Measurements from ENCODE around the gene KDM2A.

The KDM2A gene

DNA sequence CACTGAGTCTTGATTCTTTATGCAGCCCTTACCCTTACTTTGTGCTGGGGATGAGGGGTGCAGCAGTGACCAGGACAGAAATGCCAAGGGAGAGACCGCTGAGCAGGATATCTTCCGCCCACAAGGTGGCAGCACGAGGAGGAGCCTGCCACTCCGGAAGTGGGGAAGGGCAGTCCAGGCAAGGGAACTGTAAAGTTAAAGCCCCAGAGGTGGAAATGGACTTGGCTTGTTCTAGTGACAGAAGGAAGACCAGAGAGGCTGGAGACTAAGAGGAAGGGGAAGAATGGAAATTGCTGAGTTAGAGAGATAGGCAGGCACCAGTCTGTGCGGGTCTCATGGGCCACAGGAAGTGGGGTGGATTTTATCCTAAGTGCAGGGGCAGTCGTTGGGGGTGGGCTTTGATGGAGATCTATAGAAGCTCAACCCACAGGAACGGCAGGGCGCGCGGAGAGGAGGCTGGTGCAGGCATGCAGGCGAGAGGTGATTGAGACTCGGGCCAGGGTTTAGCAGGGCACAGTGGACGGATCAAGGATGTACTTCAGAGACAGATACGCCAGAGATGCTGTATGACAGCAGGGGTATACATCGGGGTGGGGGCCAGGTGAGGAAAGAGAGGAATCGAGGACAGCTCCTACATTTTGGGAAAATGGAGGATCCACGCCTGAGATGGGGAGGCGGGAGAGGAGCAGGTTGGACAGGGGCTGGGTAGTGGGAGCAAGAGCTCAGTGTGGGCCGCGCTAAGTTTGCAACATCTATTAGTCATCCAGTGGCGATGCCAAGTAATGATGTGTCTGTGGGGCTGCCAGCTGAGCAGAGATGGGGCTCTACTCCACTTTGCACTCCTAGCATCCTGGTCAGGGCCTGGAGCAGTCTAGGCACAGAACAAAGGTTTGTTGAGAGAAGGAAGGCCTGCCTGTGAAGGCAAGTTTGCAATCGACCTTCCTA is 143.9 kb downstream of the KDM2A start:
- DNase-seq = peak in 1 of 2 experiments; percentile 52

DNA sequence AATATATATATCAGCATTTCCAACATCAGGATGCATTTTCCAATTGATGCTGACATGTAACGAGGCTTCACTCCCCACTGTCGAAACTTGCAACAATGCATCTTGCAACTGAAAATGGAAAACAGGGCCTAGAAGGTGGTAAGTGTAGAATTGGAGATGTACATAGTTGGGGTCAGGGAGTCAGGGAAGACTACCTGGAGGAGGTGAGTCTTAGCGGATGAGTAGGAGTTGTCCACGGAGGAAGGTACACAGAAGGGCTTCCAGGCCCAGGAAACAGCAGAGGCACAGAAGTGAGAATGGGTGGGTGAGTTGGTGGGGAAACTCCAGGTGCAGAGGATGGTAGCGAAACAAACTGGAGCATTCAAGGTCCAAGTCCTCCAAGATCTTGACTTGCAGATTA is 145.2 kb downstream of the KDM2A start:
- DNase-seq = no peak

DNA sequence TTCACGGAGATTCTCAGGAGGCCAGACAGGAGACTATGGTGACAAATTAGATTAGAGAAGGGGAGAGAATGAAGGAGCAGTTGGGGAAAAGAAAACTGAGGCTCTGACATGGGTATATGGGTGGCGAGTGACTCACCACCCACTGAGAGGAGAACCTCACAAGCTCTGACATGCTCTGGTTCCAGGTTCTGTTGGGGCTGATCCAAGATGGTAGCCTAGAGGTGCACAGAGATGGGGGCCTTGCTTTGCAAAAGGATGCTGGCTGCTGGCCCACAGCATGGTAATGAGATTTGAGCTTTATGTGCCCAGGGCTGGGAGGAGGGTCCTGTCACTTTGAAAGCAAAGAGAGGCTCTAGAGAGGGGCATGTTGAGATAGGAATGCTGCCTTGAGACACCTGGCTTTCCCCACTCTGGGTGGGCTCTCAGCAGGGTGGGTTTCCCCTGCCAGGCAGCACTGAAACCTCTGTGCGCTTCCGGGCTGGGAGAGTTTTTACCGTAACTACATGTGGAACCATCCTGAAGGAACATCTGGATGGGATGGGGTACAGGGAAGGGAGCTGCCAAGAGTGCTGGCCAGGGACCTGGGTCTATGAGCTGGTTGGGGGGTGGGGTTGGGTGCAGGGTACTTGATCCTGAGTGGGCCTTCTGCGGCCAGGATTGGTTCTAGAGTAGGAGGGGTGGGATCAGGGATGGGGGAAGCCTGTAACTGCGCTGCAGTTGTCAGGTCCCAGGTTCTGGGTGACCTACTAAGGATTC is 146.0 kb downstream of the KDM2A start:
- DNase-seq = no peak

DNA sequence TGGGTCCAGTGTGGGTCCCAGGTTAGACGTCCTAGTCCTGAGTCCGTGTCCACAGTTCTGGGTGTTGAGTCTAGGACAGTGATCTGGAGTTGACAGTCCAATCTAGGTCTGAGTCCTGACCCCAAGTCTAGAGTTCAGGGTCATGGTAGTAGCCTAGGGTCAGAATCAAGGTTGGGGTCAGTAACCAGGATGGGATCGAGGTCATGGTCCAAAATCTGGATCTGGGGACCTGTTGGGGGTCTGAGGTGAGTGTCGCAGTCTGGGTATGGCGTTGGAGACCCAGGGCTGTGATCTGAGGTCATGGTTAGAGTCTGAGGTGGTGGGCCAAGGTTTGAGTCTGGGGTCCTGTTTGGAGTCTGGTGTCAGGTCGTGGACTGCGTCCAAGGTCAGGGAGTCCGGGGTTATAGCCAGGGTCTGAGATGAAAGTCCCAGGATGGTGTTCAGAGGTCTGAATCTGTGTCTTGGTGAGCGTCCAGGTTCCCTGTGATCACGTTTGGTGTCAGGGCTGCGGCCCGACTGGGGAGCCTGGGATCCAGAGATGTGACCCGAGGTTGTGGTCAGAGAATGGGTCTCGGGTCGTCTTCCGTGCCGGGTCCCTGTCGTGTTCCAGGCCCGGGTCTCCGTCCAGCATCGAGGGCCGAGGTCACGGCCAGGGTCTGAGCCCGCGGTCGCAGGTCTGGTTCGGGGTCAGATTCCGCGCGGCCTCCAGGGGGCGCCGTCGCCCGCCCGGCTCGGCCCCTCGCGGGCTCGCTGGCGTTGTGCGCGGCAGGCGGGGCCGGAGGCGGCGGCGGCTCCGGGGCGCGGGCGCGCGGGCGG is 146.8 kb downstream of the KDM2A start:
- DNase-seq = no peak

DNA sequence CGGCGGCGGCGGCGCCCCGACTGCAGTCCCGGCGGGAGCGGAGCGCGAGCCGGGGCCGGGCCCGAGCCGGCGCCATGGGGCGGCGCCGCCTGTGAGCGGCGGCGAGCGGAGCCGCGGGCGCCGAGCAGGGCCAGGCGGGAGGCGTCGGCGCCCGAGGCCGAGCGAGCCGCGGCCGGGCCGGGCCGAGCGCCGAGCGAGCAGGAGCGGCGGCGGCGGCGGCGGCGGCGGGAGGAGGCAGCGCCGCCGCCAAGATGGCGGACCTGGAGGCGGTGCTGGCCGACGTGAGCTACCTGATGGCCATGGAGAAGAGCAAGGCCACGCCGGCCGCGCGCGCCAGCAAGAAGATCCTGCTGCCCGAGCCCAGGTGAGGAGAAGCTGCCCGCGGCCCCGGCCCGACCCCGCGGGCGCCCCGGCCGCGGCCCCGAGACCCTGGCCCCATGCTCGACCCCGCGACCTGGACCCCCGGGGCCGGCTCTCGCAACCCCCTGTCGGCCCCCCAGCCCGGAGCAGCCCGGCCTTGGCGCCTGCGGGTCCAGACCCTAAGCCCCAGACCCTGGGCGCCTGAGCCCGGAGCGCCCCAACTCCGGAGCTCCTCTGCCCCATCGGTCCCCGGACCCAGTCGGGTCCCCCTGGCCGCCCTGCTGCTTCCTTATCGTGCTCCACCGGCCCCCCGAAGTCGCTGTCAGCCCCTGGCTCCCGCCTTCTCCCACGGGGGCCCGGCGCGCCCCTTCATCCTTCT is 147.6 kb downstream of the KDM2A start, which contains the start of gene GRK2:
GRK2 (plus strand) TSS at position 25 of the 739 bp plus-strand sequence; CDS start at position 252, 227 bp downstream.
- DNase-seq = no peak

DNA sequence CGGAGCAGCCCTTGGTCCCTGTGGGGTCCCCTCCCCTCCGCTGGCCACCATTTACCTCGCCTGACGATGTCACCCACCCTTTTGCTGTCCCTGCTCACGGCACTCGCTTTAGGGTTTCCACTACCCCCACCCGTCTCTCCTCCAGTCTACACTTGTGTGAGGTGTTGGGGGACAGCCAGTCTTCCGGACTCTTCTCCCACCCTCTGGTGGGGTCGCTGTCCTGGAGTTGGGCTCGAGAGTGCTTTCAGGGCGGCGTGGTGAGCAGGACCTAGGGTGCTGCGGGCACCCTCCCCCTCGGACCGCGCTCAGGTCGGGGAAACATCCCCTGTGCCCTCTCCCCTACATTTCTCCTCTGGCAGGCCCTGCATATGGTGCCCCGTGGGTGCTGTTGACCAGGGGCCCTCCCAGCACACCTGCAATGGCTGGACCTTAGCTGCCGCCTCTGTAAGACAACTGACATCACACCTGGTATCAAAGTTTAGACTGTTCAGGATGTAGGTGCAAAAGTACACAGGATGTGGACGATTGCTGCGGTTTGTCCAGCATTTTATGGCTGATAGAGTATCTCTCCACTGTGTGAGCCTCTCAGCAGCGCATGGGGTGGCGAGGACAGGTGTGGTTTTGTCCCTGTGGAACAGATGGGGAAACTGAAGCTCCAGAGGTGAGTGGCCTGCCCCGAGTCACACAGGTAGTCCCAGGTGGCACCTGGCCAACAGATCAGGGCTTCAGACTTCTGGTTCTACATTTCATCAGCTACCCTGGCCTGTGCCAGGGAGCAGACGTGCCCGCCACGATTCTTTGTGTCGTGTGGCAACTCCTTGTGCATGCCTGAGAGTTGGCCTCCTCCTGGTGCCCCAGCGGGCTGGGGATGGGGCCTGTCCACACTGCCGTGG is 148.4 kb downstream of the KDM2A start:
- no peak for DNase-seq

DNA sequence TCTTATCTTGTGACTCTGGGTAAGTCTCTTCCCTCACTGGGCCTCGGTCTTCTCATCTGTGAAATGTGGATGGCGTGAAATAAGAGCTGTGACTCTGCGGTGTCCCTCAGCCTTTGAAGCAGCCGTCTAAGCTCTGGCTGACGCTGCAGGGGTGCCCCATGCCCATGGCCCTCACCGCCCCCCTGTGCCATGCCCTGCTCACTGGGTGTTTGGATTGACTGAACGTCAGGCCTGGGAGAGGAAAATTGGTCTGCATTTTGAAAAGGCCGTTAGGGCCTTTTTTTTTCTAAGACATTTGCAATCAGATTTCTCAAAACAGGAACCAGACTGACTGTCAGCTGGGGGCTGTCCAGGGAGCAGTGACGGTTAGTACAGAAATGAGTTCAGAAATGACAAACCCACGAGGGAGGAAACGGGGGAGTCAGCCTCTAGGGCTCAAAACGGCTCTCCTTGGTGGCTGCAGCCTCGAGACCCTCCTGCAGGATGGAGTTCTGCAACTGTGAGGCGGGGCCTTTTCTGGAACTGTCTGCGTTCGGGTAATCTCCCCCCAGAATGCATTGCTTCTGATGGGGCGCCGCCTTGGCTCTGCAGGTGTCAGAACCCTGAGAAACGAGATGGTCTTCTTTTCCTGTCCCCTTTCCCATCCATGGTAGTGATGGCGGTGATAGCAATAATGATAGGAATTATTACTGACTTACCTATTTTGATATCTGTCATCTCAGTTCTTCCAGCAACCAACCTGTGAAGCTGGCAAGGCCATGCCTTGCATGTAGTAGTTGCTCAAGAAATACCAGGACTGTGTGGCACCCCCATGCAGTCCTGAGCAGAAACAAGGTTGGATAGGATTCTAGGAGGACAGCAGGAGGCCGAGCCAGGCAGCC is 149.3 kb downstream of the KDM2A start:
- DNase-seq = no peak

DNA sequence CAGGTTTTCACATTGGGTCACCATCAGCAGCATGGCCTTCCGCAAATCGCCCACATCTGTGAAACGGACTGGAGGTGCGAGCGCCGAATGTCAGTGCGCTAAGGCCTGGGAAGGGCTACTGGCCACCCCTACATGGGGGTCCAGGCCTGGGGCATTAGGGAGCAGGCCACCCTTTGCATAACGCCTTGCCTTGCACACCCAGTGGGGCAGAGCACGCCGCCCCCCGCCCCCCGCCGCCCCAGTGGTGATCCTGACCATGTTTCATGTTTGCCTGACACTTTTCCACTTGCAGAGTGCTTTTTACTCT is 149.9 kb downstream of the KDM2A start:
- no peak for DNase-seq

DNA sequence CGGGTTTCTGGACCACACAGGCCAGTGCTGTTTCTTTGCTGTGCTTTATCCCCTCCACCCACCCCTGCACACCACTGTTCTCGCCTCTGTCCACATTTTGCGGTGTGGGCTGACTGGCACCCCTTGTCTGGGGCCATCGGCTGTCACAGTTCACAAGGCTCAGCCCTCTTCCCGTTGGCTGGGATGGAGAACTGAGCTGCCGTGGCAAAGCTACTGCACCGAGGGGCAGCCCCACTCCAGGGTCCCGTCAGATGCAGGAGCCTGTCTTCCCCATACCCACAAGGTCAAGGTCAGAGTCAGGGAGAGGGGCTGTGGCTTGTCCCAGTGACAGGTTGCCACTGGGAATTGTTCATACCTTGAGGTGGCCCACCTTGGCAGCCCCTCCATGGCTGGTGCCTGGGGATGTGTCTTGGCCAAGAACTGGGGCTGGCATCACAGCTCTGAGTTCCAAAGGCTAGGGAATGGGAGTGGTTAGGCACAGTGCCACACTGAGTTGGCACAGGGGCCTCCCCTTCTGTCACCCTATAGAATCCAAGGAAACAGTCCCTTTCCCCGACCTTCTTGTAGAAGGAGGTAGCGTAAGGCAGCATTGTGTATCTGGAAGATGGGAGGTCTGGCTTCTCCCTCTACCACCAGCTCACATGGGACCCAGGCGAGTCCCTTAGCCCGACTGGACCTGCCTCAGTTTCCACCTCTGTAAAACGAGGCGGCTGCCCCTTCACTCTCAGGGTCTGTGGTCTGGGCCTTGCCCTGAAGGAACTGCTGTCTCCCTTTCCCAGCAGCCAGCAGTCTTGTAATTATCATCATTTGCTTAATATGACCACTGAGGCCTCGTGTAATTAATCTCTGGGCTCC is 150.6 kb downstream of the KDM2A start:
- DNase-seq = peak; percentile 23 to 73

DNA sequence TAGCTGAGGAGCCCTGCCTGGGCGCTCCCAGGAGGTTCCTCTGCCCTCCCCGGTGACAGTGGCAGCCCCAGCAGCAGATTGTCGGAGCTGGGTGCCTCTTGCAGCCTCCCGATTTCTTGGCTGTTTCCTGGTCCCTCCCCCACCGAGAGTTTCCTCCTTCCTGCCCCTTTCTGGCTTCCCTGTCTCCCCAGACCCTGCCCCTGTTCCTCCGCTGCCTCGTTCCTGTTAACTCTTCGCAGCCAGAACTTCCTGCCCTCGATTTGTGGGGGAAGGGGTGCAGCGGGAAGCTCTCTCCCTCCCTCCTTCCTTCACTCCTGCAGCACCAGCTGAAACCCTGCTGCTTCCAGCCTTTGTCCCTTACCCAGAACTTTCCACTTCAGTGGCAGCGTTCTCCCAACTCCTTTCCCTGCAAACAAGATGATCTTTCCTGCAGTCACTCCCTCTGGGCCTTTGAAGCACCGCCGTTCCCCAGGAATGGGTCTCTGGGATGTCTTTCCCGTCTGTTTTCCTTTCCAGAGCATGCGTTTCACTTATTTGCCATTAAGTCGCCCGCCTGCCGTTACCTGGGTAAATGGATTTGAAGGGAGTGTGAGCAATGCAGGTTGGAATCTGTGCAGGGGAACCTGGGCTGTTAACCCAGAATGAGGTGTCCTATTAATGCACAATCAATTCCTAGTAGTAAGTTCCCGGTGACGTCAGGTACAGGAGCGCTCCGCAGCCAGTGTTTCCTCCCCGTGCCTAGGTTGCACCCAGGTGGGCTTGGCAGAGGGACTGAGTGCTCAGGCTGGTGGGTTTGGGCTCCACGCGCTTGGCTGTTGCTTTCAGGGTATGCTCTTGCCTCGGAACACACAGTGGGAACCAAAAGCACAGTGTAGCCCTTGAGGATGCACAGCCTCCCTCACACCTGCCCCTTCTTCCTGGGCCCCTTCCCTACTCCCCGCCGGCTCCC is 151.5 kb downstream of the KDM2A start:
- peak in 1 of 2 experiments; percentile 39 for DNase-seq

DNA sequence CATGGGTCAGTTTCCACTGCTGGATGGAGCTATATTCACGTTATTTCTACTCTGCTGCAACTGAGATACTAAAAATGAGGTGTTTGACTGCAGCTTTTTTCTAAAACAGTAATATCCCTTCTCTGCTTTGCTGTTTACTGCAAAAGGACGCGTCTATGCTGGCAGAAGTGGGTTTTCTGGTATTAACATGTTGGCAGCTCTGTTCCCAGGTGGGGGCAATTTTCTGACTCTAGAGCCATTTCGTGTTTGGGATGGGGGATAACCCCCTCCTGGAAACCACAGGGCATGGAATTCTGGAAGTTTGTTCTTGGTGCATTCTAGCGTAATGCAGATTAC is 152.1 kb downstream of the KDM2A start:
- no peak for DNase-seq

DNA sequence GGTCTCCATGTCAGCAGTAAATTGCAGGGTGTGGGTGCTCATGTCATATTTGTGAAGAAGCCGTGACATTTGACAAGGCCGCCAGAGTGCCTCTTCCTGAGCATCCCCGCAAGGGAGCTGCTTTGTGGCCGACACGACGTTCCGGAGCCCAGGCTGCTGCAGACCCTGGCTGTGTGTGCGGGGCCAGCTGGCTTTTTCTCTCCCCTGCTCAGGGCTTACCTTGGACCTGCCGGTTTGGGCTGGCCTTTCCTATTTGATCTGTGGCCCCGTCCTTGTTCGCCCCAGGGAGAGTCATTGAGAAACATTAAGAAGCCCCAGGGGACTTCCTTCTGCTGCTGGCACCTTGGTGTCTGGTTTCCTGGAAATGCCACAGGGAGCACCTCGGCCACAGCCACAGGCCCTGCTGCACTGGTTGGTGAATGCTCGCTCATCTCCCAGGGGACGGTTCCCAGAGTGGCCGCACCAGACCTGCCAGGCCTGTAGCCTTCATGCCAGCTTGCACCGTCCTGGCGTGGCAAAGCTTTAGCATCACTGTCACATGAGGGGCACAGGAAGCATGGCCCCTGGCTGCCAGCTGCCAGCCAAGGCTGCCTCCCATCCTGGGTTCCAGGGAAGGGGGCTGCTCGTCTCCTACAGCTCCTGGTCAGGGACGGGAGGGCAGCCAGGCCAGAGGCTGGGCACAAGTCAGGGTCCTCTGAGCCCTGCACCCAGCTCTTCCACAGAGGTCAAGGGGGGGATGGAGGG is 152.7 kb downstream of the KDM2A start:
- DNase-seq = no peak

DNA sequence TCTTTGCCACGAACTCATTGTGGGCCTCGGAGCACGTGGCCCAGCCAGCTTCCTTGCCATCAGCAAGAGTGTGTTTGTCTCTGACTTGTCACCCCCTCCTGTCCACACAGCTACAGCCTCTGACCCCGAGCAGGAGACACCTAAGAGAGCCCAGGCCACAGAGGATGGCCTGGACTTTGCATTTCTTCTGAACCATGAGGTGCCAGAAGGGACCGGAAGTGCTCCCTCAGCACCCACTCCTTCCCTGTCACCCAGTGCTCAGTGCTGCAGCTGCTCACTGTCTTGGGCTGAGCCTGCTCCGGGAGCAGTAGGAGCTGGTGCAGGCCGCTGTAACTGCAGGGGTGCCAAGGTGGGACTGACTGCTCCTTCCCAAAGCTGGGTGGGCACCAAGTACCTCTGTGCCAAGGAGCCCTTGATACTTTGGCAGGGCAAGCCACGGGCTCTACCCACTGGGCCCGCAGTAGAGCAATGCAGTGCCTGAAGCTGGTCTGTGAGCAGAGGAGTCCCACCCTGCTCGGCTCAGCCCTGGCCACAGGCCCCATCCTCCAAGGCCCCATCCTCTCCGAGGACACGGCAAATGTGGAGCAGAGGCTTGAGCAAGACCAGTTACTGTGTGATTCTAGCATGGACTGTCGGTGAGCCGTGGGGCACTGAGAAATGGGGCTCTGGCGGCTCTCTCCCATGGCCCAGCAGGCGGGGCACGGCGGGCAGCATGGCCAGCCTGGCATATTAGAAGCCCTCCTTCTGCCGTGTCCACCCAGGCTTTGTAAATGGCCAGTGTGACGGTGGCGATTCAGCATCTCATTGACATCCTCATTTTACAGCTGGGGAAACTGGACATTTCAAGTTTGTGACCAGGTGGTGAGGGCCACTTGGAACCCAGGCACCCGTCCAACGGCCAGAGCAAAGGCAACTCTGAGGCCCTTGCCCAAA is 153.5 kb downstream of the KDM2A start:
- DNase-seq = no peak

DNA sequence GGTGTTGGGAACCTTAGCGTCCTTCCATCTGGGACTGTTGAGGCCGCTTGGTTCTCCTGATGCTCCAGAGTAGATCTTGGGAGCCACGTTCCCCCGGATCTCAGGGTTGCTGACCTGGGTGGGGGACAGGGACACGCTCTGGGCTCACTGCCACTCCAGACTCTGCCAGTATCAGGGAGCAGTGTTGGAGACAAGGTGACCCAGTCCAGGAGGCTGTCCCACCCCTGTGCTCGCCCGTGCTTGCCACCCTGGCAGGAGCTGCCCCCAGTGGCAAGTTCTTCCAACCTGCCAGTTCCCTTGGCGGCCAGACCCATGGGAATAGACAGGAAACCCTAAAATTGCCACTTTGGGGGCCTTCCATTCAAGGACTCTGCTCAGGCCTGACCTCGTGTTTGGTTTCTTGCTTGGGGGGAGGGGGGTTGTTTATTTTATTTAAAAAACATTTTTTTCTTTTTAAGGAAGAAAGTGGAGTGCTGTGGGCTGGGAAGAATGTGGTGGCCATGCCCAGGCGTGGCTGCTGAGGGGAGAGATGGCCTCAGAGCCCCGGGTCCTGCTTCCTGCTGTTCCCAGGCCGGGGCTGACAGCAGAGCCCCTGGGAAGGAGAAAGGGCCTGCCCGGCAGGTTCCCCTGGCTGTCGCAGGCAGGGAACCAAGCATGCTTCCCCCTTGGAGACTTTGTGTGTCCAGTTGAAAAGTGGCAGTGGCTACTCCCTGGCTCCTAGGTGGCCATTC is 154.4 kb downstream of the KDM2A start:
- DNase-seq = no peak

DNA sequence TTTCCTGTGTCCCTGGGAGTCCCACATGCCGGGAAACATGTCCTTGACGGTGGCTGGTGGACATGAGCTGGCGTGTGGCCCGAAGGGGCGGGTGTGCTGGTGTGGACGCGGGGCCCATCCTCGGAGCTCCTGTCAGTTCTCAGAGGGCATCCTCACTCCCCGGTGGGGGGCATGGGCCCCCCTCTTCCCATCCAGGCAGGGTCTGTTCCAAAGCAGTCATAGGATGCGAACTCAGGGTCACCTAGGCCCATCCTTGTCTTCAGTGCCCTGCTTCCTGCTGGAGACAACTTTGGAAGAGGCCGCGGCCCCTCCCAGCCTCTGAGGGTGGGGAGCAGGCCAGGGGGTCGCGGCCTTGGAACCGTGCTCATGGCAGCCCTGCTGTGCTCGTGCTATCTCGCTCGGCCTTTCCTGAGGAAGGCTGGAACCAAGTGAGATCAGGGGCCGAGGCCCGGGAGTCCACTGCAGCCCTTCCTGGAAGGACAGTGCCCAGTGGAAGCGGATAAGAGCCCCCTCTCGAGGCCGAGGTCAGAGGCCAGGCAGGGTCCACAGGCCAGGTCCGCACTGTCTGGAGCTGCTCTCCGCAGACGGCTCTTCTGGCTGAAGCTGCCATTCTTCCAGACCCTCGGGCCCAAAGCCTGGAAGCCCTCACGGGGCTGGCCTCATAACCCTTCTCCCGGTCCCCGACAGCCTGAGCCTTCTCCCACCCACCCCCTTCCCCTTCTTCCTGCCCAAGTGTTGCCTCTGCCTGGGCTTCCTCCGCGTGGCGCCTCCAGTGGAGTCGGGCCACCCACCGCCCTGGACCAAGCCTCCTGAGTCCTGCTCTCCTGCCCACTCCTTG is 155.9 kb downstream of the KDM2A start:
- no peak for DNase-seq

Measured in cerebellar nuclear complex (tissue), 1 donor.